HepG2 (cell line): ENCODE measurements around the gene ARAP1. TPM values are rescaled to one million over a fixed set of nuclear protein-coding genes. Genes with fewer than 3 reads are reported as not detected.

ENCODE experiments used
- ATAC-seq: fragments of 200-7000 bp; cut with Tn5 transposase; 3 replicates; pipeline ENCODE4 v1.9.1; 2020; ENCODE audit warnings: mild to moderate bottlenecking, moderate library complexity
- BruUV-seq: library from RNA; stranded (reverse); fragments of 400-500 nt; replicated peaks from 2 replicates; lab custom pipeline; 2021; lab: Mats Ljungman, UMichigan
- CTCF ChIA-PET: fragments of 300-600 bp; formaldehyde crosslinking; extraction: SDS; loops from one replicate; lab custom pipeline; 2021; ENCODE audit warnings: low total read pairs, inconsistent platforms, low intra/inter-chr PET ratio; lab: Yijun Ruan, JAX
- POLR2A ChIA-PET: fragments of 350-600 bp; sonication (Branson Sonifier 250); formaldehyde crosslinking; loops from one replicate; lab custom pipeline; 2020; ENCODE audit warnings: antibody characterized with exemption, inconsistent platforms; lab: Yijun Ruan, JAX
- DNase-seq: peaks from one replicate; pipeline ENCODE4 v3.0.0-alpha.2; 2015; ENCODE audit warnings: low spot score
- FAIRE-seq: peaks from 3 replicates; lab custom pipeline; 2011; peaks lifted over from hg19 to GRCh38; lab: Jason Lieb, UNC
- H2AFZ ChIP-seq: one replicate; pipeline ENCODE4 v1.6.1; 2011; ENCODE audit warnings: low read length, inconsistent platforms
- H3K27ac ChIP-seq: fragments of 300-600 bp; 3 replicates; pipeline ENCODE4 v1.8.0; 2011; ENCODE audit warnings: mixed run types, mild to moderate bottlenecking, mixed read lengths, low read length, inconsistent platforms; ENCODE audit not compliant: insufficient read depth; ENCODE audit errors: extremely low read length
- H3K27me3 ChIP-seq, 2 experiments: fragments of 200-600 bp in 1 of 2; 2 replicates in 1 of 2; 3 replicates in 1 of 2; pipeline versions ENCODE4 v1.6.0 to v1.8.0; 2011; ENCODE audit warnings: low read length in 2 of 2, mild to moderate bottlenecking in 2 of 2, moderate library complexity in 2 of 2, inconsistent platforms in 1 of 2; ENCODE audit not compliant: insufficient read depth in 2 of 2, control insufficient read depth in 1 of 2
- H3K36me3 ChIP-seq, 2 experiments: fragments of 200-600 bp in 1 of 2; replicated peaks in 1 of 2; 2 replicates in 1 of 2; 3 replicates in 1 of 2; pipeline versions ENCODE4 v1.5.1 to v1.8.0; 2011; ENCODE audit warnings: low read length in 2 of 2, inconsistent platforms in 1 of 2; ENCODE audit not compliant: insufficient read depth in 2 of 2, control insufficient read depth in 1 of 2
- H3K4me1 ChIP-seq: 2 replicates; pipeline ENCODE4 v1.5.1; 2012; ENCODE audit warnings: low read length, inconsistent platforms; ENCODE audit not compliant: insufficient read depth
- H3K4me2 ChIP-seq: 2 replicates; pipeline ENCODE4 v1.6.0; 2011; ENCODE audit warnings: low read depth, low read length, inconsistent platforms
- H3K4me3 ChIP-seq, 3 experiments: fragments of 200-600 bp in 1 of 3; sonication (generic), shearing (Covaris generic) in 1 of 3; replicated peaks in 1 of 3; 2 replicates each; pipeline ENCODE4 v1.5.1; 2011 to 2016; ENCODE audit warnings: low read length in 3 of 3, inconsistent platforms in 2 of 3, low read depth in 2 of 3, mild to moderate bottlenecking in 2 of 3, control low read depth in 1 of 3, mixed read lengths in 1 of 3; ENCODE audit not compliant: insufficient read depth in 1 of 3
- H3K79me2 ChIP-seq: one replicate; pipeline ENCODE4 v1.6.1; 2011; ENCODE audit warnings: low read length, inconsistent platforms; ENCODE audit not compliant: insufficient read depth
- H3K9ac ChIP-seq: 2 replicates; pipeline ENCODE4 v1.6.0; 2011; ENCODE audit warnings: mild to moderate bottlenecking, low read depth, low read length, inconsistent platforms; ENCODE audit not compliant: insufficient read depth
- H3K9me3 ChIP-seq: 2 replicates; pipeline ENCODE4 v1.5.1; 2012; ENCODE audit warnings: mild to moderate bottlenecking, low read length
- H4K20me1 ChIP-seq: 2 replicates; pipeline ENCODE4 v1.6.0; 2011; ENCODE audit warnings: inconsistent platforms, mild to moderate bottlenecking, low read length, moderate library complexity; ENCODE audit not compliant: insufficient read depth
- FOXO1 ChIP-seq: sonication (generic); formaldehyde crosslinking; IDR thresholded peaks from 2 replicates; pipeline ENCODE4 v1.4.0; 2020; ENCODE audit warnings: missing genetic modification reagents
- KDM3A ChIP-seq: IDR thresholded peaks from 2 replicates; pipeline ENCODE4 v1.6.1; 2018; ENCODE audit warnings: low read depth, missing compliant biosample characterization
- ZFP82 ChIP-seq: sonication (generic); formaldehyde crosslinking; IDR thresholded peaks from 2 replicates; pipeline ENCODE4 v1.5.1; 2020; ENCODE audit warnings: mild to moderate bottlenecking, missing genetic modification reagents, borderline replicate concordance
- ZNF20 ChIP-seq: sonication (generic); formaldehyde crosslinking; IDR thresholded peaks from 2 replicates; pipeline ENCODE4 v1.4.0; 2020; ENCODE audit warnings: mild to moderate bottlenecking, moderate library complexity, missing genetic modification reagents
- ZNF660 ChIP-seq: sonication (generic); formaldehyde crosslinking; IDR thresholded peaks from 2 replicates; pipeline ENCODE4 v1.5.1; 2020; ENCODE audit warnings: mild to moderate bottlenecking, low read depth, missing genetic modification reagents, borderline replicate concordance
- WGBS: methylation state at CpG from one replicate; pipeline ENCODE4 v1.1.6; 2017; ENCODE audit warnings: low lambda C conversion rate; 5-methylcytosine and 5-hydroxymethylcytosine counted together
- in situ Hi-C: cut with HindIII; loops from 2 replicates; pipeline ENCODE4 v1.10.0; 2017; ENCODE audit warnings: low pct_unique_long_range_greater_than_20kb; ENCODE audit not compliant: extremely low pct_ligation_motif_present
- intact Hi-C: fragments of 100-400 bp; cut with micrococcal nuclease; formaldehyde crosslinking; loops from one replicate; pipeline ENCODE4 v1.10.0; 2022; ENCODE audit not compliant: unreplicated experiment
- polyA plus RNA-seq, 8 experiments: library from polyadenylated mRNA; depleted of rRNA in 3 of 8; stranded (reverse) in 7 of 8; unstranded in 1 of 8; fragments of >200 nt; fragmentation: Illumina TruSeq in 4 of 8; extraction: Trizol in 4 of 8; gene quantifications; 2 replicates each; pipeline versions ENCODE4 v1.2.1 to v1.2.3, GENCODE V29; 2011 to 2016; ENCODE audit warnings: low read depth in 4 of 8, missing spikeins in 1 of 8, mixed read lengths in 1 of 8; ENCODE audit not compliant: insufficient read depth in 1 of 8
- total RNA-seq, 5 experiments: library from RNA; depleted of rRNA; stranded (reverse); fragments of >200 nt; fragmentation: Illumina TruSeq; extraction: Trizol; gene quantifications; 2 replicates each; pipeline ENCODE4 v1.2.3, GENCODE V29; 2016; ENCODE audit warnings: low read depth in 1 of 5
- TF ChIP-seq, protein P1 (sequence below): sonication (generic); formaldehyde crosslinking; IDR thresholded peaks from 2 replicates; pipeline ENCODE4 v1.5.0; 2020; ENCODE audit warnings: mild to moderate bottlenecking, low read depth, missing genetic modification reagents, borderline replicate concordance
- TF ChIP-seq, protein P2 (sequence below): sonication (generic); formaldehyde crosslinking; IDR thresholded peaks from 2 replicates; pipeline ENCODE4 v1.4.0; 2020; ENCODE audit warnings: missing genetic modification reagents, borderline replicate concordance
- TF ChIP-seq, protein P3 (sequence below): sonication (generic); formaldehyde crosslinking; IDR thresholded peaks from 2 replicates; pipeline ENCODE4 v1.4.0; 2020; ENCODE audit warnings: missing genetic modification reagents
- TF ChIP-seq, protein P4 (sequence below): sonication (generic); formaldehyde crosslinking; IDR thresholded peaks from 2 replicates; pipeline ENCODE4 v1.8.0; 2022; ENCODE audit warnings: missing genetic modification reagents, mild to moderate bottlenecking, moderate library complexity, borderline replicate concordance

Gene ARAP1
- total and polyA plus RNA-seq, 2 of the 13 experiments (the other 11 are each of a cell fraction or from before 2014, with no cell fraction given) = 43.2 to 55.5 TPM

DNA sequence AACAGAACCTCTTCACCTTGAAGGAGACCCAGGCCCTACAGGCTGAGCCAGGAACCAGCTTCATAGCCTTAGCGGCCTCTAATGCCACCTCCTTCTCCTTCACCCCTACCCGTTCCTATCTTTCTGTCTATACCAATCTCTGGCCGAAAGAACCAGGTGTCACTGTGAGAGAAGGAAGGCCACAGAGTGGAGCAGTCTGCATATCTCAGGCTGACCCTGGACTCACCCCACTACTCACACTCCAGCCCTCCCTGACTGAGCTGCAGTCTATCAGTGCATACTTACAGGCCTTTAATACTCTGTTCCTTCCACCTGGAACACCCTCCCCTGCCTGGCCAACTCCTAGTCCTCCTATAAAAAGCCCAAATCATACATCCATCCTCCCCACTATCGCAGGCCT is 32.7 kb downstream of the ARAP1 start:
- ATAC-seq (no peak), FAIRE-seq (no peak), DNase-seq (no peak)
- Histone ChIP-seq H3K4me3 (no peak overlapping the region), H4K20me1 (peaks cover 9% of the 10 kb centered on the region; the same call in 1 of the 2 replicates), H3K9me3 (no peaks in the 10 kb centered on the region), H3K27me3 (no peaks in the 10 kb centered on the region), H3K79me2 (peaks cover 41% of the 10 kb centered on the region), H3K4me2 (no peak overlapping the region), H3K27ac (no peak overlapping the region), H3K4me1 (no peaks in the 10 kb centered on the region), H3K9ac (no peak overlapping the region), H3K36me3 (peaks cover 49 to 89% of the 10 kb centered on the region in 2 experiments; a peak in 4 of 5 replicates), H2AFZ (no peak overlapping the region)
- POLR2A ChIA-PET = no interaction called here
- in situ Hi-C loops = no loop called here
- intact Hi-C loops = no loop called here
- CTCF ChIA-PET = no interaction called here
- no TSS peak for BruUV-seq
- 100% methylated on average over 4 of the region's 4 CpGs for WGBS
- no peak for TF ChIP-seq ZNF660 (CRISPR knock-in tag)
- TF ChIP-seq ZNF20 (CRISPR knock-in tag) = no peak
- TF ChIP-seq FOXO1 = no peak
- TF ChIP-seq, protein P1, sequence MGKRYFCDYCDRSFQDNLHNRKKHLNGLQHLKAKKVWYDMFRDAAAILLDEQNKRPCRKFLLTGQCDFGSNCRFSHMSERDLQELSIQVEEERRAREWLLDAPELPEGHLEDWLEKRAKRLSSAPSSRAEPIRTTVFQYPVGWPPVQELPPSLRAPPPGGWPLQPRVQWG (CRISPR knock-in tag) = no peak
- TF ChIP-seq, protein P2, sequence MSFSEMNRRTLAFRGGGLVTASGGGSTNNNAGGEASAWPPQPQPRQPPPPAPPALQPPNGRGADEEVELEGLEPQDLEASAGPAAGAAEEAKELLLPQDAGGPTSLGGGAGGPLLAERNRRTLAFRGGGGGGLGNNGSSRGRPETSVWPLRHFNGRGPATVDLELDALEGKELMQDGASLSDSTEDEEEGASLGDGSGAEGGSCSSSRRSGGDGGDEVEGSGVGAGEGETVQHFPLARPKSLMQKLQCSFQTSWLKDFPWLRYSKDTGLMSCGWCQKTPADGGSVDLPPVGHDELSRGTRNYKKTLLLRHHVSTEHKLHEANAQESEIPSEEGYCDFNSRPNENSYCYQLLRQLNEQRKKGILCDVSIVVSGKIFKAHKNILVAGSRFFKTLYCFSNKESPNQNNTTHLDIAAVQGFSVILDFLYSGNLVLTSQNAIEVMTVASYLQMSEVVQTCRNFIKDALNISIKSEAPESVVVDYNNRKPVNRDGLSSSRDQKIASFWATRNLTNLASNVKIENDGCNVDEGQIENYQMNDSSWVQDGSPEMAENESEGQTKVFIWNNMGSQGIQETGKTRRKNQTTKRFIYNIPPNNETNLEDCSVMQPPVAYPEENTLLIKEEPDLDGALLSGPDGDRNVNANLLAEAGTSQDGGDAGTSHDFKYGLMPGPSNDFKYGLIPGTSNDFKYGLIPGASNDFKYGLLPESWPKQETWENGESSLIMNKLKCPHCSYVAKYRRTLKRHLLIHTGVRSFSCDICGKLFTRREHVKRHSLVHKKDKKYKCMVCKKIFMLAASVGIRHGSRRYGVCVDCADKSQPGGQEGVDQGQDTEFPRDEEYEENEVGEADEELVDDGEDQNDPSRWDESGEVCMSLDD = no peak
- TF ChIP-seq, protein P3, sequence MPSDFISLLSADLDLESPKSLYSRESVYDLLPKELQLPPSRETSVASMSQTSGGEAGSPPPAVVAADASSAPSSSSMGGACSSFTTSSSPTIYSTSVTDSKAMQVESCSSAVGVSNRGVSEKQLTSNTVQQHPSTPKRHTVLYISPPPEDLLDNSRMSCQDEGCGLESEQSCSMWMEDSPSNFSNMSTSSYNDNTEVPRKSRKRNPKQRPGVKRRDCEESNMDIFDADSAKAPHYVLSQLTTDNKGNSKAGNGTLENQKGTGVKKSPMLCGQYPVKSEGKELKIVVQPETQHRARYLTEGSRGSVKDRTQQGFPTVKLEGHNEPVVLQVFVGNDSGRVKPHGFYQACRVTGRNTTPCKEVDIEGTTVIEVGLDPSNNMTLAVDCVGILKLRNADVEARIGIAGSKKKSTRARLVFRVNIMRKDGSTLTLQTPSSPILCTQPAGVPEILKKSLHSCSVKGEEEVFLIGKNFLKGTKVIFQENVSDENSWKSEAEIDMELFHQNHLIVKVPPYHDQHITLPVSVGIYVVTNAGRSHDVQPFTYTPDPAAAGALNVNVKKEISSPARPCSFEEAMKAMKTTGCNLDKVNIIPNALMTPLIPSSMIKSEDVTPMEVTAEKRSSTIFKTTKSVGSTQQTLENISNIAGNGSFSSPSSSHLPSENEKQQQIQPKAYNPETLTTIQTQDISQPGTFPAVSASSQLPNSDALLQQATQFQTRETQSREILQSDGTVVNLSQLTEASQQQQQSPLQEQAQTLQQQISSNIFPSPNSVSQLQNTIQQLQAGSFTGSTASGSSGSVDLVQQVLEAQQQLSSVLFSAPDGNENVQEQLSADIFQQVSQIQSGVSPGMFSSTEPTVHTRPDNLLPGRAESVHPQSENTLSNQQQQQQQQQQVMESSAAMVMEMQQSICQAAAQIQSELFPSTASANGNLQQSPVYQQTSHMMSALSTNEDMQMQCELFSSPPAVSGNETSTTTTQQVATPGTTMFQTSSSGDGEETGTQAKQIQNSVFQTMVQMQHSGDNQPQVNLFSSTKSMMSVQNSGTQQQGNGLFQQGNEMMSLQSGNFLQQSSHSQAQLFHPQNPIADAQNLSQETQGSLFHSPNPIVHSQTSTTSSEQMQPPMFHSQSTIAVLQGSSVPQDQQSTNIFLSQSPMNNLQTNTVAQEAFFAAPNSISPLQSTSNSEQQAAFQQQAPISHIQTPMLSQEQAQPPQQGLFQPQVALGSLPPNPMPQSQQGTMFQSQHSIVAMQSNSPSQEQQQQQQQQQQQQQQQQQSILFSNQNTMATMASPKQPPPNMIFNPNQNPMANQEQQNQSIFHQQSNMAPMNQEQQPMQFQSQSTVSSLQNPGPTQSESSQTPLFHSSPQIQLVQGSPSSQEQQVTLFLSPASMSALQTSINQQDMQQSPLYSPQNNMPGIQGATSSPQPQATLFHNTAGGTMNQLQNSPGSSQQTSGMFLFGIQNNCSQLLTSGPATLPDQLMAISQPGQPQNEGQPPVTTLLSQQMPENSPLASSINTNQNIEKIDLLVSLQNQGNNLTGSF (CRISPR knock-in tag) = no peak
- no peak for TF ChIP-seq KDM3A
- TF ChIP-seq ZFP82 (CRISPR knock-in tag) = no peak
- TF ChIP-seq, protein P4, sequence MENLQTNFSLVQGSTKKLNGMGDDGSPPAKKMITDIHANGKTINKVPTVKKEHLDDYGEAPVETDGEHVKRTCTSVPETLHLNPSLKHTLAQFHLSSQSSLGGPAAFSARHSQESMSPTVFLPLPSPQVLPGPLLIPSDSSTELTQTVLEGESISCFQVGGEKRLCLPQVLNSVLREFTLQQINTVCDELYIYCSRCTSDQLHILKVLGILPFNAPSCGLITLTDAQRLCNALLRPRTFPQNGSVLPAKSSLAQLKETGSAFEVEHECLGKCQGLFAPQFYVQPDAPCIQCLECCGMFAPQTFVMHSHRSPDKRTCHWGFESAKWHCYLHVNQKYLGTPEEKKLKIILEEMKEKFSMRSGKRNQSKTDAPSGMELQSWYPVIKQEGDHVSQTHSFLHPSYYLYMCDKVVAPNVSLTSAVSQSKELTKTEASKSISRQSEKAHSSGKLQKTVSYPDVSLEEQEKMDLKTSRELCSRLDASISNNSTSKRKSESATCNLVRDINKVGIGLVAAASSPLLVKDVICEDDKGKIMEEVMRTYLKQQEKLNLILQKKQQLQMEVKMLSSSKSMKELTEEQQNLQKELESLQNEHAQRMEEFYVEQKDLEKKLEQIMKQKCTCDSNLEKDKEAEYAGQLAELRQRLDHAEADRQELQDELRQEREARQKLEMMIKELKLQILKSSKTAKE (CRISPR knock-in tag) = no peak
